ENCODE data around the gene PLEKHM2. TPM values are rescaled to one million over a fixed set of nuclear protein-coding genes. Genes with fewer than 3 reads are reported as not detected.

PLEKHM2 gene
- total RNA-seq, 1 donor from 2014 or later, result 16.7 TPM

DNA sequence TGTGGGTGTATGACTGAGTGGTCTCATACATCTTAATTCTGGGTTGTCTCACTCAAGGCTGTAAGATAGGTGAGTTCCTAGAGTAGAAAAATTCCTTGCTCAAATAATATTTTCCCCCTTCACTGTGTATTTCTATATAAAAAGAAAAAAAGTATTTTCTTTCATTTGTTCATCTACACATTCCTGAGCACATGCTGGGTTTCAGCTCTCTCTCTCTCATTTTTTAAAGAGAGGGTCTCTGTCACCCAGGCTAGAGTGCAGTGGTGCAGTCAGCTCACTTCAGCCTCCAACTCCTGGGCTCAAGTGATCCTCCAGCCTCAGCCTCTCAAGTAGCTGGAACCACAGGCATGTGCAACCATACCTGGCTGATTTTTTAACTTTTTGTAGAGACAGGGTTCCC, 44.9 kb upstream of the PLEKHM2 start:
- no peak overlapping the region for H3K4me3 Mint-ChIP-seq
- peaks cover 18% of the 10 kb centered on the region for H3K36me3 ChIP-seq

DNA sequence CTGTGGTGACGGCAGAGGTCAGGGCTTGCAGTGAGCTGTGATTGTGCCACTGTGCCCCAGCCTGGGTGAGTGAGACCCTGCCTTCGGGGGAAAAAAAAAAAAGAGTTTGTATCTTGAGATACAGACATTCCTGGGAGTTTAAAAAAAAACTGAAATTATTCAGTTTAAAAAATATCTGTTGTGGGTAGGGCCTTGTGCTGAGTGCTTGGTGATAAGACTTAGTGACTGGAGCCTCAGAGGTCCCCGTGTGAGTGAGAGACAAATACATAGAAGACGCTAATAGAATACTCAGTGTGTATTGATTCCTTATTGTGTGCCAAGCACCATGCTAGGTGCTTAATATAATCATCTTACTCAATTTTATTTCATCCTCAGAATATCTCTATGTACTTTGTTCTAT, 44.2 kb upstream of the PLEKHM2 start:
- Histone ChIP-seq H3K27me3 (no peaks in the 10 kb centered on the region), H3K27ac (no peak overlapping the region), H3K9ac (no peak overlapping the region), H3K4me3 (no peak overlapping the region), H3K36me3 (peaks cover 19% of the 10 kb centered on the region), H2AFZ (replicated peaks) (no peak overlapping the region), H3F3A (ENCODE audit: low read depth) (no peaks in the 10 kb centered on the region), H4K20me1 (ENCODE audit: low read depth) (no peaks in the 10 kb centered on the region), H3K4me2 (no peak overlapping the region), H3K4me1 (no peaks in the 10 kb centered on the region), H3K79me2 (ENCODE audit: low read depth) (no peaks in the 10 kb centered on the region), H3K9me3 (ENCODE audit: low read depth) (no peaks in the 10 kb centered on the region)
- no peak overlapping the region for H3K27ac Mint-ChIP-seq
- no peak for DNase-seq (ENCODE audit: low spot score)
- H3K4me1 Mint-ChIP-seq, result no peaks in the 10 kb centered on the region
- no peaks in the 10 kb centered on the region for H3K27me3 Mint-ChIP-seq (ENCODE audit: insufficient read depth, low read depth)
- no peaks in the 10 kb centered on the region for H3K9me3 Mint-ChIP-seq
- peaks cover 22% of the 10 kb centered on the region for H3K36me3 Mint-ChIP-seq
- no peak overlapping the region for H3K4me3 Mint-ChIP-seq
- TF ChIP-seq EZH2phosphoT487 (IDR thresholded peaks at IDR 0.05) (no peak), EZH2 (IDR thresholded peaks at IDR 0.05) (no peak)
- TF ChIP-seq, protein P1, sequence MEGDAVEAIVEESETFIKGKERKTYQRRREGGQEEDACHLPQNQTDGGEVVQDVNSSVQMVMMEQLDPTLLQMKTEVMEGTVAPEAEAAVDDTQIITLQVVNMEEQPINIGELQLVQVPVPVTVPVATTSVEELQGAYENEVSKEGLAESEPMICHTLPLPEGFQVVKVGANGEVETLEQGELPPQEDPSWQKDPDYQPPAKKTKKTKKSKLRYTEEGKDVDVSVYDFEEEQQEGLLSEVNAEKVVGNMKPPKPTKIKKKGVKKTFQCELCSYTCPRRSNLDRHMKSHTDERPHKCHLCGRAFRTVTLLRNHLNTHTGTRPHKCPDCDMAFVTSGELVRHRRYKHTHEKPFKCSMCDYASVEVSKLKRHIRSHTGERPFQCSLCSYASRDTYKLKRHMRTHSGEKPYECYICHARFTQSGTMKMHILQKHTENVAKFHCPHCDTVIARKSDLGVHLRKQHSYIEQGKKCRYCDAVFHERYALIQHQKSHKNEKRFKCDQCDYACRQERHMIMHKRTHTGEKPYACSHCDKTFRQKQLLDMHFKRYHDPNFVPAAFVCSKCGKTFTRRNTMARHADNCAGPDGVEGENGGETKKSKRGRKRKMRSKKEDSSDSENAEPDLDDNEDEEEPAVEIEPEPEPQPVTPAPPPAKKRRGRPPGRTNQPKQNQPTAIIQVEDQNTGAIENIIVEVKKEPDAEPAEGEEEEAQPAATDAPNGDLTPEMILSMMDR (IDR thresholded peaks at IDR 0.05), result no peak

More for the DNA sequence above, 44.9 kb upstream of the PLEKHM2 start:
- Mint-ChIP-seq H3K4me1 (no peaks in the 10 kb centered on the region), H3K36me3 (peaks cover 23% of the 10 kb centered on the region), H3K9me3 (no peaks in the 10 kb centered on the region), H3K27me3 (ENCODE audit: insufficient read depth, low read depth) (no peaks in the 10 kb centered on the region), H3K27ac (no peak overlapping the region)
- H3K9me3 ChIP-seq (ENCODE audit: low read depth), result no peaks in the 10 kb centered on the region
- H4K20me1 ChIP-seq (ENCODE audit: low read depth), result no peaks in the 10 kb centered on the region
- DNase-seq (ENCODE audit: low spot score), result no peak
- no peaks in the 10 kb centered on the region for H3K4me1 ChIP-seq
- H2AFZ ChIP-seq (replicated peaks), result no peak overlapping the region
- H3K27ac ChIP-seq, result no peak overlapping the region
- no peaks in the 10 kb centered on the region for H3K27me3 ChIP-seq
- H3K4me2 ChIP-seq, result no peak overlapping the region
- no peak overlapping the region for H3K9ac ChIP-seq
- TF ChIP-seq EZH2 (IDR thresholded peaks at IDR 0.05) (no peak), EZH2phosphoT487 (IDR thresholded peaks at IDR 0.05) (no peak)
- TF ChIP-seq, protein P1 (IDR thresholded peaks at IDR 0.05), result no peak
- no peaks in the 10 kb centered on the region for H3K79me2 ChIP-seq (ENCODE audit: low read depth)
- no peak overlapping the region for H3K4me3 ChIP-seq
- H3F3A ChIP-seq (ENCODE audit: low read depth), result no peaks in the 10 kb centered on the region

DNA sequence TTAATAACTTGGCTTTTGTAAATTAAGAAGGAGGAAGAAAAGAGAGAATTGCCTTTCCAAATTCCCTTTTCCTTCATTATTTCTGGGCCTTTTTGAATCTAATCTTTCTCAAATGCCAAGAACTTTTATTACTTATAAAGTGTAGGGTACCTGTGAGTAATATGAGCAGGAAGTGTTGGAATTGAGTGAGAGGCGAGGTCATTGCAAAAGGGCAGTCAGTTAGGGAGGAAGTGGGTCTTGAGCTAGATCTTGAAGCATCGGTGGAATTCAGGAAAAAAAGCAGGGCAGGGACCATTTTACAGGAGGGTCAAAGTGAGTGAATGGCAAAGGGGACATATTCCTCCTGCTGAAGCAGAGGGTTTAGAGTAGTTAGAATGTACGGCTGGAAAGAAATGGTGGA, 43.5 kb upstream of the PLEKHM2 start:
- H3K9ac ChIP-seq, result no peak overlapping the region
- DNase-seq (ENCODE audit: low spot score), result no peak
- no peak overlapping the region for H3K27ac ChIP-seq
- no peak overlapping the region for H3K4me3 Mint-ChIP-seq
- H2AFZ ChIP-seq (replicated peaks), result no peak overlapping the region
- no peak overlapping the region for H3K4me3 ChIP-seq
- H3K27me3 Mint-ChIP-seq (ENCODE audit: insufficient read depth, low read depth), result no peaks in the 10 kb centered on the region
- no peaks in the 10 kb centered on the region for H4K20me1 ChIP-seq (ENCODE audit: low read depth)
- H3K27me3 ChIP-seq, result no peaks in the 10 kb centered on the region
- H3K9me3 Mint-ChIP-seq, result no peaks in the 10 kb centered on the region
- H3K27ac Mint-ChIP-seq, result no peak overlapping the region
- H3K4me1 ChIP-seq, result no peaks in the 10 kb centered on the region
- H3F3A ChIP-seq (ENCODE audit: low read depth), result no peaks in the 10 kb centered on the region
- H3K36me3 Mint-ChIP-seq, result peaks cover 29% of the 10 kb centered on the region
- H3K79me2 ChIP-seq (ENCODE audit: low read depth), result no peaks in the 10 kb centered on the region
- H3K4me2 ChIP-seq, result no peak overlapping the region
- H3K36me3 ChIP-seq, result peaks cover 23% of the 10 kb centered on the region
- TF ChIP-seq EZH2 (IDR thresholded peaks at IDR 0.05), result no peak
- no peak for TF ChIP-seq EZH2phosphoT487 (IDR thresholded peaks at IDR 0.05)
- TF ChIP-seq, protein P1 (IDR thresholded peaks at IDR 0.05), result no peak
- H3K4me1 Mint-ChIP-seq, result no peaks in the 10 kb centered on the region
- no peaks in the 10 kb centered on the region for H3K9me3 ChIP-seq (ENCODE audit: low read depth)
